HepG2 (cell line): ENCODE measurements around the gene ILDR1. TPM values are rescaled to one million over a fixed set of nuclear protein-coding genes. Genes with fewer than 3 reads are reported as not detected.

Experiments used
- ATAC-seq: fragments of 200-7000 bp; cut with Tn5 transposase; 3 replicates; pipeline ENCODE4 v1.9.1; 2020; ENCODE audit warnings: mild to moderate bottlenecking, moderate library complexity
- BruUV-seq: library from RNA; stranded (reverse); fragments of 400-500 nt; replicated peaks from 2 replicates; lab custom pipeline; 2021; lab: Mats Ljungman, UMichigan
- CTCF ChIA-PET: fragments of 300-600 bp; formaldehyde crosslinking; extraction: SDS; loops from one replicate; lab custom pipeline; 2021; ENCODE audit warnings: low total read pairs, inconsistent platforms, low intra/inter-chr PET ratio; lab: Yijun Ruan, JAX
- POLR2A ChIA-PET: fragments of 350-600 bp; sonication (Branson Sonifier 250); formaldehyde crosslinking; loops from one replicate; lab custom pipeline; 2020; ENCODE audit warnings: antibody characterized with exemption, inconsistent platforms; lab: Yijun Ruan, JAX
- DNase-seq: peaks from one replicate; pipeline ENCODE4 v3.0.0-alpha.2; 2015; ENCODE audit warnings: low spot score
- FAIRE-seq: peaks from 3 replicates; lab custom pipeline; 2011; peaks lifted over from hg19 to GRCh38; lab: Jason Lieb, UNC
- H2AFZ ChIP-seq: one replicate; pipeline ENCODE4 v1.6.1; 2011; ENCODE audit warnings: low read length, inconsistent platforms
- H3K27ac ChIP-seq: fragments of 300-600 bp; 3 replicates; pipeline ENCODE4 v1.8.0; 2011; ENCODE audit warnings: mixed run types, mild to moderate bottlenecking, mixed read lengths, low read length, inconsistent platforms; ENCODE audit not compliant: insufficient read depth; ENCODE audit errors: extremely low read length
- H3K27me3 ChIP-seq, 2 experiments: fragments of 200-600 bp in 1 of 2; 2 replicates in 1 of 2; 3 replicates in 1 of 2; pipeline versions ENCODE4 v1.6.0 to v1.8.0; 2011; ENCODE audit warnings: low read length in 2 of 2, mild to moderate bottlenecking in 2 of 2, moderate library complexity in 2 of 2, inconsistent platforms in 1 of 2; ENCODE audit not compliant: insufficient read depth in 2 of 2, control insufficient read depth in 1 of 2
- H3K36me3 ChIP-seq, 2 experiments: fragments of 200-600 bp in 1 of 2; replicated peaks in 1 of 2; 2 replicates in 1 of 2; 3 replicates in 1 of 2; pipeline versions ENCODE4 v1.5.1 to v1.8.0; 2011; ENCODE audit warnings: low read length in 2 of 2, inconsistent platforms in 1 of 2; ENCODE audit not compliant: insufficient read depth in 2 of 2, control insufficient read depth in 1 of 2
- H3K4me1 ChIP-seq: 2 replicates; pipeline ENCODE4 v1.5.1; 2012; ENCODE audit warnings: low read length, inconsistent platforms; ENCODE audit not compliant: insufficient read depth
- H3K4me2 ChIP-seq: 2 replicates; pipeline ENCODE4 v1.6.0; 2011; ENCODE audit warnings: low read depth, low read length, inconsistent platforms
- H3K4me3 ChIP-seq, 3 experiments: fragments of 200-600 bp in 1 of 3; sonication (generic), shearing (Covaris generic) in 1 of 3; replicated peaks in 1 of 3; 2 replicates each; pipeline ENCODE4 v1.5.1; 2011 to 2016; ENCODE audit warnings: low read length in 3 of 3, inconsistent platforms in 2 of 3, low read depth in 2 of 3, mild to moderate bottlenecking in 2 of 3, control low read depth in 1 of 3, mixed read lengths in 1 of 3; ENCODE audit not compliant: insufficient read depth in 1 of 3
- H3K79me2 ChIP-seq: one replicate; pipeline ENCODE4 v1.6.1; 2011; ENCODE audit warnings: low read length, inconsistent platforms; ENCODE audit not compliant: insufficient read depth
- H3K9ac ChIP-seq: 2 replicates; pipeline ENCODE4 v1.6.0; 2011; ENCODE audit warnings: mild to moderate bottlenecking, low read depth, low read length, inconsistent platforms; ENCODE audit not compliant: insufficient read depth
- H3K9me3 ChIP-seq: 2 replicates; pipeline ENCODE4 v1.5.1; 2012; ENCODE audit warnings: mild to moderate bottlenecking, low read length
- H4K20me1 ChIP-seq: 2 replicates; pipeline ENCODE4 v1.6.0; 2011; ENCODE audit warnings: inconsistent platforms, mild to moderate bottlenecking, low read length, moderate library complexity; ENCODE audit not compliant: insufficient read depth
- ATF7 ChIP-seq, 2 experiments: fragments of 450-650 bp in 1 of 2; sonication (generic) in 1 of 2; formaldehyde crosslinking in 1 of 2; IDR thresholded peaks; 2 replicates each; pipeline versions ENCODE4 v1.4.0 to v1.6.1; 2016 to 2020; ENCODE audit warnings: antibody characterized with exemption in 1 of 2, mild to moderate bottlenecking in 1 of 2, missing genetic modification reagents in 1 of 2
- BHLHE40 ChIP-seq: IDR thresholded peaks from 2 replicates; pipeline ENCODE4 v1.6.1; 2011; ENCODE audit warnings: low read length, improper control_type of control experiment
- ETV5 ChIP-seq: IDR thresholded peaks from 2 replicates; pipeline ENCODE4 v1.6.1; 2018; ENCODE audit warnings: missing biosample characterization, missing genetic modification reagents, inconsistent platforms, borderline replicate concordance
- MNT ChIP-seq: fragments of 450-650 bp; IDR thresholded peaks from 2 replicates; pipeline ENCODE4 v1.6.1; 2016
- RORA ChIP-seq: sonication (generic); formaldehyde crosslinking; IDR thresholded peaks from 2 replicates; pipeline ENCODE4 v1.5.0; 2020; ENCODE audit warnings: mild to moderate bottlenecking, missing genetic modification reagents, moderate library complexity
- SMAD9 ChIP-seq: sonication (generic); formaldehyde crosslinking; IDR thresholded peaks from 2 replicates; pipeline ENCODE4 v1.5.1; 2020; ENCODE audit warnings: mild to moderate bottlenecking, missing genetic modification reagents
- STAG1 ChIP-seq: sonication (generic); formaldehyde crosslinking; IDR thresholded peaks from 2 replicates; pipeline ENCODE4 v1.4.0; 2020; ENCODE audit warnings: missing genetic modification reagents
- TAF1 ChIP-seq: sonication (generic); formaldehyde crosslinking; IDR thresholded peaks from 2 replicates; pipeline ENCODE4 v1.4.0; 2020; ENCODE audit warnings: missing genetic modification reagents
- ZNF143 ChIP-seq: sonication (generic); formaldehyde crosslinking; IDR thresholded peaks from 2 replicates; pipeline ENCODE4 v1.4.0; 2020; ENCODE audit warnings: missing genetic modification reagents
- ZNF550 ChIP-seq: sonication (generic); formaldehyde crosslinking; IDR thresholded peaks from 2 replicates; pipeline ENCODE4 v1.4.0; 2020; ENCODE audit warnings: mild to moderate bottlenecking, missing genetic modification reagents, borderline replicate concordance
- ZNF660 ChIP-seq: sonication (generic); formaldehyde crosslinking; IDR thresholded peaks from 2 replicates; pipeline ENCODE4 v1.5.1; 2020; ENCODE audit warnings: mild to moderate bottlenecking, low read depth, missing genetic modification reagents, borderline replicate concordance
- ZNF7 ChIP-seq: IDR thresholded peaks from 2 replicates; pipeline ENCODE4 v1.6.1; 2016; ENCODE audit warnings: missing biosample characterization, missing genetic modification reagents
- ZNF784 ChIP-seq: sonication (generic); formaldehyde crosslinking; IDR thresholded peaks from 2 replicates; pipeline ENCODE4 v1.5.1; 2020; ENCODE audit warnings: missing genetic modification reagents, mild to moderate bottlenecking, borderline replicate concordance
- WGBS: methylation state at CpG from one replicate; pipeline ENCODE4 v1.1.6; 2017; ENCODE audit warnings: low lambda C conversion rate; 5-methylcytosine and 5-hydroxymethylcytosine counted together
- in situ Hi-C: cut with HindIII; loops from 2 replicates; pipeline ENCODE4 v1.10.0; 2017; ENCODE audit warnings: low pct_unique_long_range_greater_than_20kb; ENCODE audit not compliant: extremely low pct_ligation_motif_present
- intact Hi-C: fragments of 100-400 bp; cut with micrococcal nuclease; formaldehyde crosslinking; loops from one replicate; pipeline ENCODE4 v1.10.0; 2022; ENCODE audit not compliant: unreplicated experiment
- polyA plus RNA-seq, 8 experiments: library from polyadenylated mRNA; depleted of rRNA in 3 of 8; stranded (reverse) in 7 of 8; unstranded in 1 of 8; fragments of >200 nt; fragmentation: Illumina TruSeq in 4 of 8; extraction: Trizol in 4 of 8; gene quantifications; 2 replicates each; pipeline versions ENCODE4 v1.2.1 to v1.2.3, GENCODE V29; 2011 to 2016; ENCODE audit warnings: low read depth in 4 of 8, missing spikeins in 1 of 8, mixed read lengths in 1 of 8; ENCODE audit not compliant: insufficient read depth in 1 of 8
- total RNA-seq, 5 experiments: library from RNA; depleted of rRNA; stranded (reverse); fragments of >200 nt; fragmentation: Illumina TruSeq; extraction: Trizol; gene quantifications; 2 replicates each; pipeline ENCODE4 v1.2.3, GENCODE V29; 2016; ENCODE audit warnings: low read depth in 1 of 5
- TF ChIP-seq, protein P1 (sequence below): sonication (generic); formaldehyde crosslinking; IDR thresholded peaks from 2 replicates; pipeline ENCODE4 v1.5.0; 2020; ENCODE audit warnings: missing genetic modification reagents

Gene ILDR1
- total and polyA plus RNA-seq, 2 of the 13 experiments (the other 11 are each of a cell fraction or from before 2014, with no cell fraction given), result not detected

DNA sequence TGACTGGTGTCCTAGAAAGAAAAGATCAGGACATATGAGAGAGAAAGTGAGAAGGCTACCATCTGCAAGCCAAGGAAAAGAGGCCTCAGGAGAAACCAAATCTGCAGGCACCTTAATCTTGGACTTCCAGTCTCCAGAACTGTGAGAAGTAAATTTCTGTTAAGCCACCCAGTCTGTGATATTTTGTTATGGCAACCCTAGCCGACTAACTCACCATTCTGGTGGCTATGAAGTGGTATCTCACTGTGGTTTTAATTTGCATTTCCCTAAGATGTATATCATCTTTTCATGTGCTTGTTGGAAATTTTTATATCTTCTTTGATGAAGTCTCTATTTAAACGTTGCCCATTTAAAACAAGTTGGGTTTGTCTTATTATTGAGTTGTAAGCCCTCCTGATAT lies 40.6 kb downstream of the ILDR1 start:
- ChIA-PET CTCF (no interaction called here), POLR2A (no interaction called here)
- no peaks in the 10 kb centered on the region for H3K27me3 ChIP-seq
- no peaks in the 10 kb centered on the region for H4K20me1 ChIP-seq
- no peak for TF ChIP-seq RORA
- TF ChIP-seq ZNF143, result no peak
- TF ChIP-seq ZNF7, result no peak
- TF ChIP-seq MNT, result no peak
- TF ChIP-seq ATF7 (IDR thresholded peaks at IDR 0.05), result no peak
- no peak for TF ChIP-seq ATF7 (CRISPR knock-in tag; IDR thresholded peaks at IDR 0.05)
- no peak for TF ChIP-seq STAG1
- no peak for TF ChIP-seq TAF1 (CRISPR knock-in tag)
- TF ChIP-seq, protein P1, sequence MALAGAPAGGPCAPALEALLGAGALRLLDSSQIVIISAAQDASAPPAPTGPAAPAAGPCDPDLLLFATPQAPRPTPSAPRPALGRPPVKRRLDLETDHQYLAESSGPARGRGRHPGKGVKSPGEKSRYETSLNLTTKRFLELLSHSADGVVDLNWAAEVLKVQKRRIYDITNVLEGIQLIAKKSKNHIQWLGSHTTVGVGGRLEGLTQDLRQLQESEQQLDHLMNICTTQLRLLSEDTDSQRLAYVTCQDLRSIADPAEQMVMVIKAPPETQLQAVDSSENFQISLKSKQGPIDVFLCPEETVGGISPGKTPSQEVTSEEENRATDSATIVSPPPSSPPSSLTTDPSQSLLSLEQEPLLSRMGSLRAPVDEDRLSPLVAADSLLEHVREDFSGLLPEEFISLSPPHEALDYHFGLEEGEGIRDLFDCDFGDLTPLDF (CRISPR knock-in tag), result no peak
- no peak for TF ChIP-seq ZNF784 (CRISPR knock-in tag)
- TF ChIP-seq ETV5 (CRISPR knock-in tag), result no peak
- no peak for TF ChIP-seq ZNF550 (CRISPR knock-in tag)
- TF ChIP-seq ZNF660 (CRISPR knock-in tag), result no peak
- TF ChIP-seq SMAD9 (CRISPR knock-in tag), result no peak
- no peak for TF ChIP-seq BHLHE40
- no peaks in the 10 kb centered on the region for H3K9me3 ChIP-seq
- in situ Hi-C loops, result no loop called here
- H3K4me1 ChIP-seq, result no peaks in the 10 kb centered on the region
- BruUV-seq, result no TSS peak
- H2AFZ ChIP-seq, result no peak overlapping the region
- FAIRE-seq (no peak), DNase-seq (no peak), ATAC-seq (no peak)
- 5% methylated on average over 2 of the region's 2 CpGs for WGBS
- H3K36me3 ChIP-seq, result no peaks in the 10 kb centered on the region
- no peak overlapping the region for H3K4me3 ChIP-seq
- no peak overlapping the region for H3K4me2 ChIP-seq
- no peaks in the 10 kb centered on the region for H3K79me2 ChIP-seq
- H3K9ac ChIP-seq, result no peak overlapping the region
- H3K27ac ChIP-seq, result no peak overlapping the region
- intact Hi-C loops, result no loop called here
